GM19351 (cell line): ENCODE measurements around the gene SETD5.

Source experiments
- ATAC-seq: cut with Tn5 transposase; IDR thresholded peaks from one replicate; pipeline ENCODE4 v1.9.1; 2021; ENCODE audit warnings: mild to moderate bottlenecking, moderate library complexity; ENCODE audit not compliant: unreplicated experiment

The SETD5 gene

DNA sequence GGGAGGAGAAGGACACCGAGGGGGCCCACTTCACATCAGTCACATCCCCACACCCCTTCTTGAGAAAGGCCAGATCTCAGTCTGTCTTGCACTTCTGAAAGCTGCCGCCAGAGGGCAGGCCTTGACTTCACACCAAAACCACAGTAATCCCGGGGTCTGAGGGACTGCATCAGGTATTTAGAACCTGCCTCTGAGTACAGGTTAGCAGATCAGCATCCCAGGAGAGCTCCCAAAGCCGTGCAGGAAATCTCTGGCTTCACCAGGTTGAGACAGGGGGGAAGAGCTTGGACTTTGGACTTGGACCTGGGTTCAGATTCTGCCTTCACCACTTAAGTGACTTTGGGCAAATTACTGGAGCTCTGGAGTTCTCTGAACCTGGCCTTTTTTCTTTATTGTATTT, 105.9 kb downstream of the SETD5 start:
- no peak for ATAC-seq

DNA sequence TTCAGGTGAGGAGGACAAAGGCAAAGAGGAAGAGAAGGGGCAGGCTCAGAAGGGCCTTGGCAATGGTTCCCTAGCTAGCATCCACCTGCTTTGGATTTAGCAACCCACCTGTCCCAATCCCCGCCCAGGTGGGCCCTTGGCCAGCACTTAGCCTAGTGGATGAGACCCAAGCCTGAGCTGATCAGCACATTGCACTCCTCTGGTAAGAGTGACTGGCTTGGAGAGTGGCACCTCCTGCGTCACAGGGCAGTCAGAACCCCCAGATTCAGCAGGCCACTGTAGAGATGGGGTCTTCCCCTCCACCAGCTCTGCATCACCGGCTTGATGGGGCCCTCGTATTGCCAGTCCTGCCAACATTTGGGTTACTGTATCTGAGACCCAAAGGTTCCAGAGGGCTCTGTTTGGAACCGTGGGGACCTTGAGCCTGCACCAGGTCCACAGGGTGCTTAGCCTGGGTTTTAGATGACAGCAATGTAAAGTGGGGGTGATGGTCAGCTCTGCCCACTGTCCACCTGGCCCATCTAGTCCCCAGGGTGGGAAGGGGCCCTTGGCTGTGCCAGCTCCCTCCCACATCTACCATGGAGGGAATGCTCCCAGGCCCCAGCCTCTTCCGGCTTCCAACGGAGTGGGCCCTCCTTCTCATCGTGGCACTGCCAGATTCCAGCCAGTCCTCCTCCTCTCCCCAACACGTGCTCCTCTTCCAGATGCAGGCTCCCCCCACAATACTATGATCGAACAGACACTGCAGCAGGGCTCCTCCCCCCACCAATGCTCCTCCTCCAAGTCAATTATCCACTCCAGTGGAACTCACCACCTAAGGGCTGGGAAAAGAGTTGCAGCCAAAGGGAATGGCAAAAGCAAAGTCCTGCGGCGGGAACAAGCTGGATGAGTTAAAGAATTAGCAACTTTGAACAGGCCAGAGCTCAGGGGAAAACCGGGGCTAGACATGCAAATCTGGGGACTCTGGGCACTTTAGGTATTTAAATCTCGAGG, 110.5 kb downstream of the SETD5 start:
- no peak for ATAC-seq

DNA sequence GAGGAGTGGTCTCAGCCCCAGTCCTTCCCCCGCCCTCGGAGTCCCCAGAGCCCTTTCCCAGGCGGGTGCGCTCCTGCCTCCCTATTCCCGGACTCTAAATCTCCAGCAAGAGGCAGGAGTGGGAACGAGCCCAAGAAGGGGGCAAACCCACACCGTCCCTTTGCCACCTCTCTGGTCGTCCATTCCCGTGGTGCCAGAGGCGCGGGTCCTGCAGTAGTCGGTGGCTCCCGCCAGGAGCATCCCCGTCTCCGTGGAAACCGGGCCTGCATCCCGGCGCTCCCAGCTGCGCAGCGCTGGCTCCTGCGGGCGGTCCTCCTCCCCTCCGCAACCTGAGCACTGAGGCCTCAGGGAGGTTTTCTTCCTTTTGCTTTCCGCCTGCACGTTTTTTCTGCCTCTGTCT, 111.4 kb downstream of the SETD5 start:
- ATAC-seq, result no peak

DNA sequence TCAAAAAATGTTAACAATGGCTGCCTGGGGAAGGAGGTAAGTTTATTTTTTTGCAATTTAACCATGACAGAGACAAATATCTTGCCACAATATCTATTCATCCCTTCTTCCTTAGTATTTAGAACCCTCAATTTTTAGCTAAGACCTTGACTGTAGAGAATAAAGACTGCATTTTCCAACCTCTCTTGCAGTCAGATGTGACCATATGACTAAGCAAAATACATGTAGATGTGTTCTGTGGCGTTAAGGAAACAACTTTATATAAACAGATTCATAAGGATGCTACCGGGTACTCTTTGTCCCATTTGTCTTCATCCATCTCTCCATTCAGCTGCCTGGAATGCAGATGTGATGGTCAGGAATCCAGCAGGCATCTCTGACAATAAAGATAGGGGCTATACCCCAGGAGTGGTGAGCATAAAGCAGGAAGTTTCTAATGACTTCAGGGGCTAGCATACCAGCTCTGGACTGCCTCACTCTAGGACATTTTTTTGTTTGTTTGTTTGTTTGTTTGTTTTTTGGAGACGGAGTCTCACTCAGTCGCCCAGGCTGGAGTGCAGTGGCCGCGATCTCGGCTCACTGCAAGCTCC, 115.1 kb downstream of the SETD5 start:
- ATAC-seq, result no peak

DNA sequence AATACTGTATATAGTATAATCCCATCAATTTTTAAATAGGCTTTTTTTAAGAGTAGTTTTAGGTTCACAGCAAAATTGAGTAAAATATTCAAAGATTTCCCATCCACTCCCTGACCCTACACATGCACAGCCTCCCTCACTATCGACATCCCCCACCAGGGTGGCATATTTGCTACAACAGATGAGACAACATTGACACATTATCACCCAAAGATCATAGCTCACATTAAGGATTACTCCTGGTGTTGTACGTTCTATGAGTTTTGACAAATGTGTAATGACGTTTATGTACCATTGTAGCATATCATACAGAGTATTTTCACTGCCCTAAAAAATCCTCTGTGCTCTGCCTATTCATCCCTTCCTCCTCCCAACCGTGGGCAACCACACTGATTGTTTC, 116.9 kb downstream of the SETD5 start:
- no peak for ATAC-seq

DNA sequence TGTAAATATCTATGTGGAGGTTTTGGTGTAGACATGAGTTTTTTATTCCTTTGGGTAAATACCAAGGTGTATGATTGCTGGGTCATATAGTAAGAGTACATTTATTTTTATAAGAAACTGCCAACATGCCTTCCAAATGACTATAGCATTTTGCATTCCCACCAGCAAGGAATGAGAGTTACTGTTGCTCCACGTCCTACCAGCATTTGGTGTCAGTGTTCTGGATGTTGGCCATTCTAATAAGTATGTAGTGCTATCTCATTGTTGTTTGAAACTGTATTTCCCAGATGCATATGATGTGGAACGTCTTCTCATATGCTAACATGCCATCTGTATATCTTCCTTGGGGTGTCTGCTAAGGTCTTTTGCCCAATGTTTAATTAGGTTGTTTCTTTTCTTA, 117.5 kb downstream of the SETD5 start:
- ATAC-seq, result no peak

DNA sequence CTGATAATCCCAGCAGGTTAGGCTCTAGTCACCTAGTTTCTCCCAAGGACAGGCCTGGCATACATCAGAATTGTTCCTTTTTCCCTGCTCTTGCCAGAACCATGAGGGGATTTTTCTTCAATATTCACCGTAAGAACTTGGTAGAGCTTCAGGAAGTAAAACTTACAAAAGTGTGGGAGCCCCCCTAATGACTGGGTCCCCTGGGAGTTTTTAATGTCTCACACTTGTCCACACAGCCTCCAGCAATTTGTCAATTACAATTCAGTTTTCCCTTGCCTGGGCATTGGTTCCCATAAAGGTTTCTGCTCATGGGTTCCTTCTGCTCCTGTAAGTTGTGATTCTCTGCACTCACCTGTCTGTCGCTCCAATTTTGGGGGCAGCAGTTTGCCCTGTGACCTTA, 127.7 kb downstream of the SETD5 start:
- no peak for ATAC-seq
